ENCODE results near the gene ITGB8. TPM values are rescaled to one million over a fixed set of nuclear protein-coding genes. Genes with fewer than 3 reads are reported as not detected.
A peak's percentile ranks its signal among the peaks of the same experiment; 100 is the strongest.

ITGB8 gene
- total and polyA plus RNA-seq, 12 donors: 1.1 to 16.4 (median 6.3) TPM

- peak in 1 of 7 donors; percentile 14 for DNase-seq
- WGBS, 4 donors: 32 to 56% (median 47%) methylated on average over 13 of the region's 13 CpGs
- Histone ChIP-seq H3K4me3 (peak overlapping the region in 2 of 4 donors; percentile 62 to 83), H3K4me1 (replicated peaks in 1 of 2) (peaks cover 0 to 1% of the 10 kb centered on the region in 2 donors), H3K36me3 (replicated peaks in 1 of 2) (no peaks in the 10 kb centered on the region), H3K27ac (peak overlapping the region in 3 of 5 donors; percentile 88 to 95 (median 89)), H3K27me3 (no peaks in the 10 kb centered on the region), H3K9me3 (replicated peaks in 1 of 3) (no peaks in the 10 kb centered on the region)
- intact Hi-C loops (cut with DNase I): no loop called here
- TF ChIP-seq POLR2A (IDR thresholded peaks at IDR 0.05) (no peak), CTCF (IDR thresholded peaks at IDR 0.05) (no peak)
Measured at GRCh38 chr7:20331910-20332813, 1.5 kb downstream of the ITGB8 start.

DNA sequence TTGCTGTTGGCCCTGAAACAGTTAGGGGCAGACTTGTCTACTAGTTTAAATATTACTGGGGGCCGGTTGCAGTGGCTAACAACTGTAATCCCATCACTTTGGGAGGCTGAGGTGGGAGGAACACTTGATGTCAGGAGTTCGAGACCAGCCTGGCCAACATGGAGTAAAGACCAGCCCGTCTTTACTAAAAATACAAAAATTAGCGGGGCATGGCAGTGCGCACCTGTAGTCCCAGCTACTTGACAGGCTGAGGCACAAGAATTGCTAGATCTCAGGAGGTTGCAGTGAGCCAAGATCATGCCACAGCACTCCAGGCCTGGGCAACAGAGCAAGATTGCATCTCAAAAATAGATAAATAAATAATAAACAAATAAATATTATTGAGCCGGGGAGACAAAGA, 7.6 kb downstream of the ITGB8 start:
- no peak for DNase-seq
- Histone ChIP-seq H3K36me3 (replicated peaks in 1 of 2) (no peaks in the 10 kb centered on the region), H3K27ac (no peak overlapping the region), H3K27me3 (no peaks in the 10 kb centered on the region), H3K9me3 (replicated peaks in 1 of 3) (no peaks in the 10 kb centered on the region), H3K4me1 (replicated peaks in 1 of 2) (no peaks in the 10 kb centered on the region), H3K4me3 (no peak overlapping the region)
- intact Hi-C loops (cut with DNase I): no loop called here
- TF ChIP-seq POLR2A (IDR thresholded peaks at IDR 0.05): no peak
- no peak for TF ChIP-seq CTCF (IDR thresholded peaks at IDR 0.05)
- 83 to 99% (median 92%) methylated on average over 6 of the region's 6 CpGs for WGBS, 4 donors

DNA sequence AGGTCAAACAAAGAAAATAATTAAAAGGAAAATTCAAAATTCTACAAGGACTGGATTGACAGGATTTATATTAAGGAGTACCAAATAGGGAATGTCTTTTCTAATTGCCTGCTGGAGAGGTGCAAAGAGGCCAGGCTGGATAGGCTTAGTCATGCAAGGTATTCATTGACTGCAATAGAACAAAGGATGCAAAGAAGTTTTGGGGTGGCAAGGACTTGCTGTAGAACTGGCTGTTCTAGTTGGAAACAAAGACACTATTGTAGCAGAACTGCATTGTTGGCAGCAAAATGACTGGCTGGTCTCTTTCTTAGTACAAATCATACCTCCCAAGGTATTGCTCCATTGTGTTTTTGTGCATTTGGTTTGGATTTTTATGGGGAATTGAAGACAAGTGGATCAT, 10.1 kb downstream of the ITGB8 start:
- Histone ChIP-seq H3K27me3 (no peaks in the 10 kb centered on the region), H3K27ac (no peak overlapping the region), H3K4me1 (replicated peaks in 1 of 2) (no peaks in the 10 kb centered on the region), H3K9me3 (replicated peaks in 1 of 3) (no peaks in the 10 kb centered on the region), H3K4me3 (no peak overlapping the region), H3K36me3 (replicated peaks in 1 of 2) (no peaks in the 10 kb centered on the region)
- intact Hi-C loops (cut with DNase I): no loop called here
- TF ChIP-seq POLR2A (IDR thresholded peaks at IDR 0.05): no peak
- no peak for TF ChIP-seq CTCF (IDR thresholded peaks at IDR 0.05)
- DNase-seq: no peak

DNA sequence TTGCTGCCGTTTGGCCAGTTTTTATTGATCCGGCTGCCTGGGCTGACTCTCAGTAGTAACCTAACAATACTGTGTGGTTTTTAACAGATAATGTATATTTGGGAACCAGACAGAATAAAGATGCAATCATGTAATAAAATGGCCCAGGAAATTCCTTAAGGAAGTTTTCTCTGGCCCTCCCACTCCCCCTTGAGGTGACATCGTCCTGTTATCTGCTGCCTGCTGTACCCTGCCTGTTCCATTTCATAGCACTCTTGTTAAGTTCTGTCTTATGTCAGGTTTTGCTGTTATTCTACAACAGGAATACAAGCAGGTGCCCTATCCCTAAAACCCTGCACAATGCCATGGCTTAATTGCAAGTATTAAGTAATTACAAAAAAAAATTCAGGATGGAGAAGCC, 12.5 kb downstream of the ITGB8 start:
- Histone ChIP-seq H3K36me3 (replicated peaks in 1 of 2) (no peaks in the 10 kb centered on the region), H3K27me3 (no peaks in the 10 kb centered on the region), H3K4me3 (no peak overlapping the region), H3K27ac (no peak overlapping the region), H3K9me3 (replicated peaks in 1 of 3) (no peaks in the 10 kb centered on the region), H3K4me1 (replicated peaks in 1 of 2) (no peaks in the 10 kb centered on the region)
- WGBS, 4 donors: 67 to 78% (median 71%) methylated on average over 3 of the region's 3 CpGs
- intact Hi-C loops (cut with DNase I): no loop called here
- TF ChIP-seq POLR2A (IDR thresholded peaks at IDR 0.05) (no peak), CTCF (IDR thresholded peaks at IDR 0.05) (peak in 1 of 6 experiments; percentile 11)
- DNase-seq: no peak
